HL-60/S4 treated with retinoic acid at 250 ng/mL for 4 days and 3 days (cell line): Measurements from ENCODE around the gene C13orf46.

ENCODE experiments used
- in situ Hi-C: fragments of 300-500 bp; cut with MboI; formaldehyde crosslinking; loops from 2 replicates; pipeline ENCODE4 v1.7.0; 2022; ENCODE audit warnings: low sequenced_read_pairs

Gene C13orf46

GRCh38 chr13:113958373-113958772, 15.5 kb downstream of the C13orf46 start:
- in situ Hi-C loops: no loop called here

GRCh38 chr13:113956571-113956970, 17.3 kb downstream of the C13orf46 start:
- in situ Hi-C loops: no loop called here

GRCh38 chr13:113955691-113956090, 18.2 kb downstream of the C13orf46 start:
- in situ Hi-C loops: no loop called here

GRCh38 chr13:113955235-113955634, 18.6 kb downstream of the C13orf46 start:
- in situ Hi-C loops: no loop called here

- in situ Hi-C loops: no loop called here
These were observed 19.6 kb downstream of the C13orf46 start for GRCh38 chr13:113954046-113954835.

GRCh38 chr13:113953561-113953960, 20.3 kb downstream of the C13orf46 start:
- in situ Hi-C loops: no loop called here

GRCh38 chr13:113952983-113953520, 20.8 kb downstream of the C13orf46 start:
- in situ Hi-C loops: no loop called here

GRCh38 chr13:113952151-113952982, 21.5 kb downstream of the C13orf46 start:
- in situ Hi-C loops: no loop called here

GRCh38 chr13:113951246-113951999, 22.5 kb downstream of the C13orf46 start:
- in situ Hi-C loops: no loop called here

- in situ Hi-C loops: no loop called here
These were observed 23.2 kb downstream of the C13orf46 start for GRCh38 chr13:113950451-113951245.

- in situ Hi-C loops: no loop called here
These were observed 24.3 kb downstream of the C13orf46 start for GRCh38 chr13:113949546-113949945.

GRCh38 chr13:113948034-113948742, 25.7 kb downstream of the C13orf46 start:
- in situ Hi-C loops: no loop called here

- in situ Hi-C loops: no loop called here
These were observed 26.4 kb downstream of the C13orf46 start for GRCh38 chr13:113947311-113948033.

GRCh38 chr13:113946409-113947181, 27.3 kb downstream of the C13orf46 start:
- in situ Hi-C loops: no loop called here

- in situ Hi-C loops: no loop called here
These were observed 27.9 kb downstream of the C13orf46 start for GRCh38 chr13:113945857-113946408.

- in situ Hi-C loops: no loop called here
These were observed 29.9 kb downstream of the C13orf46 start for GRCh38 chr13:113943821-113944565.

GRCh38 chr13:113942591-113943103, 31.2 kb downstream of the C13orf46 start:
- in situ Hi-C loops: no loop called here
